CD4-positive, alpha-beta T cell treated with Interleukin-6 for 4 hours (primary cell): ENCODE measurements around the gene S1PR5.
"Not testable (repeated sequence)": the region's sequence is repeated elsewhere in the genome, so short reads cannot be mapped to it uniquely, and the experiment has no call there.

Experiments
- DNase-seq: peaks from one replicate; pipeline ENCODE4 v3.0.0-alpha.2; 2020; ENCODE audit warnings: mixed read lengths

The S1PR5 gene

GRCh38 chr19:10543420-10544241 lies 26.4 kb upstream of the S1PR5 start, which contains the start of gene ATG4D:
ATG4D (plus strand) TSS chr19:10543904; CDS start chr19:10544091, 187 bp downstream.
- peak; percentile 88 for DNase-seq

DNA sequence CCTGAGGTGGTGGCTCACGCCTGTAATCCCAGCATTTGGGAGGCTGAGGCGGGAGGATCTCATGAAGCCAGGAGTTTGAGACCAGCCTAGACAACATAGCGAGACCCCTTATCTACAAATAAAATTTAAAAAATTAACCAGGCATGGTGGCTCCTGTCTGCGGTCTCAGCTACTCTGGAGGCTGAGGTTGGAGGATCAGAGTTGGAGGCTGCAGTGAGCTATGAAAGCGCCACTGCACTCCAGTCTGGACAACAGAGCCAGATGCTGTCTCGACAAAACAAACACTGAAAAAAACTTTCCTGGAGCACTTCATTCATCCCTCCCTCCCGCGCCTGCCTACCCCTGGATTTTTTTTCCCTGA lies 25.8 kb upstream of the S1PR5 start:
- no peak for DNase-seq

GRCh38 chr19:10539016-10539415 lies 21.8 kb upstream of the S1PR5 start:
- DNase-seq: not testable (repeated sequence)

- no peak for DNase-seq
Measured at GRCh38 chr19:10538204-10538983, 21.1 kb upstream of the S1PR5 start.

DNA sequence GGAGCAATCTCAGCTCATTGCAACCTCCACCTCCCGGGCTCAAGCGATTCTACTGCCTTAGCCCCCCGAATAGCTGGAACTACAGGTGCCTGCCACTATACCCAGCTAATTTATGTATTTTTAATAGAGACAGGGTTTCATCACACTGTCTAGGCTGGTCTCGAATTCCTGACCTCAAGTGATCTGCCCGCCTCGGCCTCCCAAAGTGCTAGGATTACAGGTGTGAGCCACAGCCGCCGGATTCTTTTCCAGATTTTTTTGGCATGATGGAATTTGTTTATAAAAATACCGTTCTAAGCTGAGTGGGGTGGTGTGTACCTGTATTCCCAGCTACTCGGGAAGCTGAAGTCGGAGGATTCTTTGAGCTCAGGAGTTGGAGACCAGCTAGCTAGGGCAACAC lies 20.4 kb upstream of the S1PR5 start:
- no peak for DNase-seq

DNA sequence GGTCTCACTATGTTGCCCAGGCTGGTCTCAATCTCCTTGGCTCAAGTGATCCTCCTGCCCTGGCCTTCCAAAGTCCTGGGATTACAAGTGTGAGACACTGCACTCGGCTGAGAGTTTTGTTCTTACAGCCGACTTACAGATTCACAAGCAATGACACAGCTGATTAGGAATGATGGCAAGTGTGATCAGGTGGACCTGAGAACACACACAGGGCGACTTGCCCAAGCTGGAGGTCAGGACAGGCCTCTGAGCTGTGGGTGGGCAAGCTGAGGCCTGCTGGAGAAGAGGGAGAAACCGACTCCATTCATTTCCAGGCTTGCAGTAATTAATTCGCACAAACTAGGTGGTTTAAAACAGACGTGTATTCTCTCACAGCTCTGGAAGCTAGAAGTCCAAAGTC lies 18.4 kb upstream of the S1PR5 start:
- no peak for DNase-seq

GRCh38 chr19:10533646-10534386 lies 16.6 kb upstream of the S1PR5 start:
- DNase-seq: no peak

- no peak for DNase-seq
Measured at GRCh38 chr19:10532457-10532856, 15.2 kb upstream of the S1PR5 start.

- DNase-seq: not testable (repeated sequence)
Measured at GRCh38 chr19:10526887-10527286, 9.6 kb upstream of the S1PR5 start.

- no peak for DNase-seq
Measured at GRCh38 chr19:10525636-10526035, 8.4 kb upstream of the S1PR5 start.

DNA sequence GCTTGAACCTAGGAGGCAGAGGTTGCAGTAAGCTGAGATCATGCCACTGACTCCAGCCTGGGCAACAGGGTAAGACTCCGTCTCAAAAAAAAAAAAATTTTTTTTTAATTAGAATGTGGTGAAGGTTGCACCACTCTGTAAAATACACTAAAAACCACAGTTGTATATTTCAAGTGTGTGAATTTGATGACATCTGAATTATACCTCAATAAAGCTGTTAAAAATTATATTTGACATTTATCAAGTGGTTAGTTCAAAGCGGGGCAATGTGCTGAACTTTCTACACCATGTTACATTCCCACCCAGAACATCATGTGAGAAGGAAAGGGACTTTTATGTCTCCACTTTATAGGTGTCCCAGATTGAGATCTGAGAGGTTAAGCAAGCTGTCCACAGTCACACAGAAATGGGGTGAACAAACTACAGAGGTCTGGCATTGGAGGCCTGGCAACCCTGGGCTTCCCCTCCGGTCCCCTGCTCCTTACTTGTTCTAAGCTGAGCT lies 5.9 kb upstream of the S1PR5 start:
- no peak for DNase-seq

DNA sequence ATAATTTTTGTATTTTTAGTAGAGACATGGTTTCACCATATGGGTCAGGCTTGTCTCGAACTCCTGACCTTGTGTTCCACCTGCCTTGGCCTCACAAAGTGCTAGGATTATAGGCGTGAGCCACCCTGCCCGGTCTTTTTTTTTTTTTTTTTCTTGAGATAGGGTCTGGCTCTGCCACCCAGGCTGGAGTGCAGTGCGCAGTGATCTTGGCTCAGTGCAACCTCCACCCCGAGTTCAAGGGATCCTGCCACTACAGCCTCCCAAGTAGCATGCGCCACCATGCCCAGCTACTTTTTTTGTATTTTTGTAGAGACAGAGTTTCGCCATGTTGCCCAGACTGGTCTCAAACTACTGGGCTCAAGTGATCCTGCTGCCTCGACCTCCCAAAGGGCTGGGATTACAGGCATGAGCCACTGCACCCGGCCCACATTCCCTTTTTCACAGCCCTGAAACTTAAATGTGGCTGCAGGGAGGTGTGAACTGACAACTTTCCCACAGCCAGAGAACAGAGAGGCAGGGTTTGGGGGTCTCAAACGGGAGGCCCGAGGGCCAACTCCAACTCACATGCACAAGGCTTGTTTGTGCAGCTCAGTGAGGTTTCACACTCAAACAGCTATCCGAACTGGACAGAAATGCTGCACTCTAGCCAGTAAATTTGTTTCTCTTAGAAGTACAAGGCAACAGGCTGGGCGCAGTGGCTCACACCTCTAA lies 4.4 kb upstream of the S1PR5 start:
- no peak for DNase-seq

- DNase-seq: no peak
Measured at GRCh38 chr19:10520652-10521318, 3.5 kb upstream of the S1PR5 start.

DNA sequence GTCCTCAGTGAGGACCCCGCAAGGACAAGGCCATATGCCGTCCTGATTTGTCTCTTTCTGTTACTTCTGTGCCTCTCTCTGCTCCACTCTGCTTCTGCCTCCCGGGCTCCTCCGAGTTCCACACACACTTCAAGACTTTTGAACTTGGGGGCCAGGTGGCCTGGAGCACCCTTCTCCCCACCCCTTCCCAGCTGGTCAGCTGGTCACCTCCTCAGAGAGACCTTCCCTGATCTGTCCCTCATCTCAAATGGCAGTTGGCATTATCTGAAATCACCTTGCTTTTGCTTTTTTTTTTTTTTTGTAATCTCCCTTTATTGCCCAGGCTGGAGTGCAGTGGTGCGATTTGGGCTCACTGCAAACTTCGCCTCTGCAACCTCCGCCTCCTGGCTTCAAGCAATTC lies 2.2 kb upstream of the S1PR5 start:
- DNase-seq: no peak

DNA sequence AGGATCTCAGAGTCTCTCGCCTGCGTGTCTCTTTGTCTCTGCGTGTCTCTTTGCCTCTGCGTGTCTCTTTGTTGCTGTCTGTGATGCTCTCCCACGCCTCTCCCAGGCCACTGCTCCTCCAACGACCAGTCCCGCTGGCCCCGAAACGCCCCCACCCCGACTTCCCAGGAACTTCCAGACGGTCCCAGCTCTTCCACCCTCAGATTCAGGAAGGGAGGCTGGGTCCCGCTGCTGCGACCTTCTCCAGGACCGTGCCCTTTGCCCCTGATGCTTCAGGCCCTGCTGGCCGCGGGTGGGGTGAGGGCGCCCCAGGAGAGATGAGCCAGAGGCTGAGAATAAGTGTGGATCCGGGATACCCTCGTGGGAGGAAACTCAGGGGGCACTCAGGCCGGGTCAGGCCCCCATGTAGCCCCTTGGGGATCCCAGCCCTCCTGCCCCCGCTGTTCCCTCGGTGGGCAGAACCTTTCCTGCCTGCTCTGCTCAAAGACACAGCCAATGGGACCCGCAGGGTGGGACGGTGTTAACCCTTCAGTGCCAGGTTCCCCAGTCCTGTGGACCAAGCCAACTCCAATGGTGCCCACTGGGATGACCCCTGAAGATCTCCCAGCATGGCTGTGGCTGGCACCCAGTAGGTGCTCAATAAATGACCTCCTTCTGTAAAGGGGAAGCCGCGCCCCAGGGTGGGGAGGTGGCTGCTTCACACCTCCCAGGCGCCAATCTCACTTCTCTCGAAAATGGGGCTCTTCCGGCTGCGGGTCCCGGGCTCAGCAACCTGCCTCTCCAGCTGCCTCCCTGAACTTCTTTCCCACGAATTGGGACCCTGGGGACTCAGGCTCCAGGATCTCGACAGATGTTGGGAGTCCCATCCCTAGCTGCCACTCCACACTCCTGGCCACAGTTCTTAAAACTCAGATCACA lies 1.5 kb upstream of the S1PR5 start:
- no peak for DNase-seq

- peak; percentile 30 for DNase-seq
Measured at GRCh38 chr19:10517760-10518443, 655 bp upstream of the S1PR5 start.

GRCh38 chr19:10516671-10517286 lies 468 bp downstream of the S1PR5 start:
- DNase-seq: no peak

DNA sequence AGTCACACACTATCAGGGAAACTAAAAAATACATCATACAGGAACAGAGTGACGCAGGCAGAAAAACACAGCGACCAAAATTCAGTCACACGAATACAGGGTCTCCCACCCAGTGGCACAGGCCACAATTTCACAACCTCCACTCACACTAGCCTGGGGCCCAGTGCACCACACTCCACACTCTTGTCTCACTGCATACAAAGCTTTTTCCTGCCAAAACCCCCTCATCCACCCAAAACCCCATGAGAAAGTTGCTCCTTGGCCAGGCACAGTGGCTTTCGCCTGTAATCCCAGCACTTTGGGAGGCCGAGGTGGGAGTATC lies 1.2 kb downstream of the S1PR5 start:
- DNase-seq: no peak

DNA sequence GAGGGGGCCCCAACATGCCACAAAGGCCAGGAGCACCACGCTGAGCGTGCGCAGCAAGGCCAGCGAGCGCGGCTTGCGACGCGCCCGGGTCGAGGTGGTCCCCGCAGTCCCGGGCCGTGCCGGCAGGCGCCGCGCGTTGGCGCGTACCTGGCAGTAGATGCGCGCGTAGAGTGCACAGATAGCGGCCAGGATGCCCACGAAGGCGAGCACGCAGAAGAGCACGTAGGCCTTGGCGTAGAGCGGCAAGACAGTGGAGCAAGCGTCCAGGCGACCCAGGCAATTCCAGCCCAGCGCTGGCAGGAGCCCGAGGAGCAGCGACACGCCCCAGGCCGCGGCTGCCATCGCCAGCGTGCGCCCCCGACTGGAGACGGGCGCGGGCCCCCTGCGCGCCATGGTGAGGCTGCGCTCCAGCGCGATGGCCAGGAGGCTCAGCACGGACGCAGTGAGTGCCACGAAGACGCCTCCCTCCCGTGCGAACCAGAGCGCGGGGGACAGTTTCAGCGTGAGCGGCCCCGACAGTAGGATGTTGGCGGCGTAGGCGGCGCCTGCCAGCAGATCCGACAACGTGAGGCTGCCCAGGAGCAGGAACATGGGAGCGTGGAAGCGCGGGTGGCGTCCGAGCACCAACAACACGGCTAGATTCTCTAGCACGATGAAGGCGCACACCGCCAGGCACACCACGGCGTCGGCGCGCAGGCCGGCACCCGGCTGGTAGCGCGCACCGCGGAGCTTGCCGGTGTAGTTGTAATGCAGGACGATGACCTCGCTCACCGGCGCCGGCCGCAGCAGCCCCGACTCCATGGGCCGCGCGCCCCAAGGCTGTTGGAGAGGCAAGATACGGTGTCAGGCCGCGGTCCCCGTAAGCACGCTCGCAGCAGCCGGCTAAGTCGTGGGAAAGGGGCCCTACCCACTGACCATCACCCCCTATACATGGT lies 2.8 kb downstream of the S1PR5 start:
- peak; percentile 27 for DNase-seq
